GM19023 (cell line): Measurements from ENCODE around the gene TYW5.

Experiments
- ATAC-seq: cut with Tn5 transposase; IDR thresholded peaks from one replicate; pipeline ENCODE4 v1.9.1; 2021; ENCODE audit warnings: mild to moderate bottlenecking, moderate library complexity; ENCODE audit not compliant: unreplicated experiment

The TYW5 gene, protein sequence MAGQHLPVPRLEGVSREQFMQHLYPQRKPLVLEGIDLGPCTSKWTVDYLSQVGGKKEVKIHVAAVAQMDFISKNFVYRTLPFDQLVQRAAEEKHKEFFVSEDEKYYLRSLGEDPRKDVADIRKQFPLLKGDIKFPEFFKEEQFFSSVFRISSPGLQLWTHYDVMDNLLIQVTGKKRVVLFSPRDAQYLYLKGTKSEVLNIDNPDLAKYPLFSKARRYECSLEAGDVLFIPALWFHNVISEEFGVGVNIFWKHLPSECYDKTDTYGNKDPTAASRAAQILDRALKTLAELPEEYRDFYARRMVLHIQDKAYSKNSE

DNA sequence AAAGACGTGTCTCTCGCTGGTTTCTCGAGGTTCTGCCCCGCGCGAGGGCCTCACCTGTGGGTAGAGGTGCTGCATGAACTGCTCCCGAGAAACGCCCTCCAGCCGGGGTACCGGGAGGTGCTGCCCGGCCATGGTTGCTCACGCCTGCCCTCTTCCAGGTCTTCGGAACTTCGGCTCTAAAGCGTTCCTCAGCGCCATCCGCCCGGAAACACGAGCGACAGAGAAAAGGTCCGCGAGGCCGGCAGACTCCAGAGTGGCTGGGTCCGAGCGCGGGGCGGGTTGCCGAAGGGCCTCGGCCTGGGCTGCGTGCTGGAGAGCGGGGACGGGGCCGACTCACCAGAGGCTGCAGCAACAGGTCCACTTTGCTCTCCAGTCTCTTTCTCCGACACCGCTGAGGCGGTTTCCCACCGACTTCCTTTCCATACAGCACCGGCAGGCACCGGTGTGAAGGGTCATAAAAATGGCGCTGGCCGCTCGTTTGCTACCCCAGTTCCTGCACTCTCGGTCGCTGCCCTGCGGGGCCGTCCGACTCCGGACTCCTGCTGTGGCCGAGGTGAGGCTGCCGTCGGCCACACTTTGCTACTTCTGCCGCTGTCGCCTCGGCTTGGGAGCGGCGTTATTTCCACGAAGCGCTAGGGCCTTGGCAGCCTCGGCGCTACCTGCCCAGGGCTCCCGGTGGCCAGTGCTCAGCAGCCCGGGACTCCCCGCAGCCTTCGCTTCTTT, at the start of gene TYW5, which contains the start of gene MAIP1:
Gene TYW5, minus strand, starts transcription at position 153 of the 723 bp plus-strand sequence. Its CDS starts 21 bp downstream, at position 132.
Gene MAIP1, plus strand, starts transcription at position 244 of the 723 bp plus-strand sequence. Its CDS starts 217 bp downstream, at position 461.
- peak; percentile 90 for ATAC-seq

DNA sequence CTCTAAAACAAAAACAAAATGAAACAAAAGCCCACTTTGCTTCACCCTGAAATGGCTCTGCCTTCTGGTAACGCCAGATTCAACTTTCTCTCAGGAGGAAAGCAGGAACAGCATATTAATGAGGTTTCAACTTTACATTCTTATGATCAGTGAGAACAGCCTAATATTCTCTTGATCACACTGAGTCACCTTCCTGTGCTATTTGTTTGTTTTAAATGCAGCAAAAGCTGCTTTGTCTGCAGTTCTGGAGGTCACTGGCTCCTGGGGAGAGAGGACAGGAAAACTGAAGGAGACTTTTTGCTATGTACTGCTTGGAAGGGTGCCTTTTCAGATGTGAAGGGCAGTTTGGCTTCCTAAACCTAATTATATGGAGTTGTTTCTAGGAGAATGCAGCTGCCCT, 48.2 kb upstream of the TYW5 start:
- no peak for ATAC-seq

DNA sequence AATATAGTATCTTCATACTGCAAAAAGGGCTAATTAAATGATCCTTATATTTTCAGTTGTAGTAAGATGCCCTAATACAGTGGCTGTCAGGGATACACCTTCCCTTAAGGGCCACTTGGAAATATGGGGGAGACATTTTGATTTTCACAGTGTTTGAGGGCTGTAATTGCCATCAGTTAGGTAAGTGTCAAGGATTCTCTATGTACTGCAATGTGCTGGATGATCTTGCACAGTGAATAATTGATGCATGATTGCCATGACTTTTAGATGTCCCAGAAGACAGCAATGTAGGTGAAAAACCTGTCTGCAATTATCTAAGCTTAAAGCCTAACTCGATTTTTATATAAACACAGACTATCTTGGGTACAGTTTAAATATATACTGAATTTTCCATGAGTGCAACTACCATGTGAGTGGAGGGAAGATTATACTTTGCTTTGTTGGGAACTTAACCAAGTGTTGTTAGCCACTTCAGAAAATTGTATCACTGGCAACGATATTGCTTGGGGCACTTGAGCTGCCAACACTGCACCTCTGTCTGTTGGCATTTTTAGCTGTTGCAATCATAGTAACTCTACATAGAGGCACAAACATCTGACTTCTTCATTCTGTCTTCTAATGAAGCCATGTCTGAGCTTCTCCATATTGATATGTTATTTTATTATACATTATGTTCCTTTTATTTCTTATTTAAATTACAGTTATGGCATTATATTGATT, 45.3 kb upstream of the TYW5 start:
- ATAC-seq, result no peak

DNA sequence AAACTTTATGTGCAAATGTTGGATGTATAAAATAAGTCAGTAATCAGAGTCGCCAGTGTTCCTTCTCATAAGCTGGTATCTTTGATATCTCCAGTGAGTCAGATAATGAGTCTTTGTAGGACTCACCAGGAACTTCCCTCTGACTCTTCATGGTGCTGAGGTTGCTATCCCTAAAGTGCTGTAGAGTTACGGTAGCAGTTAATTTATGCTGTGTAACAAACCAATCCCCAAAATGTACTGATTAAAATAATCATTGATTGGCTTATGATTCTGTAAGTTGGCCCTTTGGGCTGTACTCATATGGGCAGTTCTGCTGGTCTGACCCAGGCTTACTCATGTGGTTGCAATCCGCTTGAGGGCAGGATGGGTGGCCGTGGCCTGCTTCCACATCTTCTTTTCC, 43.9 kb upstream of the TYW5 start:
- no peak for ATAC-seq

DNA sequence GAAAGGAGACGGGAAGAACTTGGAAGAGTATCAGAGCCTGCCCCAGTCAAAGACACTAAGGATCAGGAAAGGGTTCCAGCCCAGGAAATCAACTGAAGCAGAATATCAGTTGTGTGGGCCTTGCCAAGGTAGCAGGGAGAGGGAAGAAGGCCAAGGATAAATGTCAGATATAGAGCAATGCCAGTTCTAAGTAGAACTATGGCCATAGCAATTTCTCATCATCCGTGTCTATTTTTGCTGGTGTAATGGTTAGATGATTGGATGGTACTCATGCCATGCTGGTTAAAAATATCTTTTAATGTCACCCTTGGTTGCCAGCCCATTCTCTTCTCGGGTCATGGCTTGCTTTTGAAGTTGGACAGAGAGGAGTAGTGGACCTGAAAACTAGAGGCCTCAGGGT, 42.0 kb upstream of the TYW5 start:
- ATAC-seq, result no peak

DNA sequence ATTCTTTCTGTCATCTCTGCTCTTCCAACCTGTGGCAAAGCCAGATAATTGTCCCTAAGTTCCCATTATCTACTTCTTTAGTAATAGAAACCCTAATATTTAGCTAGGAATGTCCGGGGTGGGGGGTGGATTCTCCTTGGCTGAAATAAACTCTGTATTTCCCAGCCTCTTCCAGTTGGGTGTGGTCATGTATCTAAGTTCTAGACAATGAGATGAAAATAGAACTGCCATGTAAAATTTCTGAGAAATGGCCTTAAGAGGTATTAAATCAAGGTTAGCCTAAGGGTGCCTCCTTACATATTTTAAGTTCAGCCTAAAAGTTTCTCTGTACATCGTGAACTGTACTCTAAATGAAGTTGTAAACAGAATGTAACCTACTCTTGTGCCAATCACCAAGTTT, 39.6 kb upstream of the TYW5 start:
- ATAC-seq, result no peak

DNA sequence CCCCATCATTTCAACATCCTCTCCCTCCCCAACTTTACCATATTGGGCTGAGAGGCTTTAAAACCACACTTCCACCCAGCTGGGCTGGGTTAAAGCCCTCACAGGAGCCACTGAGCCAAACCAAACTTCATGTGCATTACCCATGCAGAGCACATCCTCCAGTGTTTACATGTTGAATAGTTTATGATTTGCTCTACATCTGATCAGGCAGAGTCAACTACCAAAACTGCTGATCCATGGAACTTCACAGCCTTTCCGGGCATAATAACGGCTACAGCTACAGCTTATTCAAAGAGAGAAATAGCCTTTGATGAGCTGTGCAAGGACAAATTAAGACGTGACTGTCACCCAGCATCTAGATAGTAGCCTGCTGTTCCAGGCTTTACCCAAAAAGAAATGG, 39.1 kb upstream of the TYW5 start:
- ATAC-seq, result no peak

DNA sequence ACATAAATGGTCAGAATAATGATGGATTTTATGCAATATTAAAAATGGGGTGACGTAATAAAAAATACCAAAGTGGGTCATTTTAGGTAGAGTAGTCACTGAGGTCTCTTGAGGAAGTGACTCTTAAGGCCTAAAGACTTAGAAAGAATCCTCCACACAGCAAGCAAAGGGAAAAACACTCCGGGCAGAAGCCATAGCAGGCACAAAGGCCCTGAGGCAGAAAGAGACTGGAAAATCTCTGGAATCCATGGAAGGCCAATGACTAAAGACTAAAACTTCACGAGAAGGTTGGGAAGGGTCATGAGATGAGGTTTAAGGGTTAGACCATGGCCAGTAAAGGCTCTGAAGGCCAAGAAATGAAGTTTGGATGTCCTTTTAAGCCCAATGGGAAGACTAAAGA, 37.0 kb upstream of the TYW5 start:
- ATAC-seq, result no peak

DNA sequence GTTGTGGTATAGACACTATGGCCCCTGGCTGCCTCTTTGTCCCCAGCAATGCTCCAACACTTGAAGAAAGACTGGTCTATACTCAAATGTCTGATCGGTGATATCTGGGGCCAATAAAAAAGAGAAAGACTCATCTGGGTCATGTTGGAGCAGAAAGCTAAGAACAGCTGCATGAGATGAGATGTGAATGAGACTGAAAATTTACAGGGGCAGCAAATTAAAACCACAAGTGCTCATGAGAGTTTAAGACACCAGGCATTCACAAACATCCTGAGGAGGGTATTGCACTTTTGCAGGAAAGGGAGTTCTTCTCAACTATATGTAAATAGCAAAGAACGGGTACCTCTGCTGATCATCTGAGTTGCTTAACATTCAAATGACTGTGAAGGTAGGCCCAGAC, 36.4 kb upstream of the TYW5 start:
- no peak for ATAC-seq

DNA sequence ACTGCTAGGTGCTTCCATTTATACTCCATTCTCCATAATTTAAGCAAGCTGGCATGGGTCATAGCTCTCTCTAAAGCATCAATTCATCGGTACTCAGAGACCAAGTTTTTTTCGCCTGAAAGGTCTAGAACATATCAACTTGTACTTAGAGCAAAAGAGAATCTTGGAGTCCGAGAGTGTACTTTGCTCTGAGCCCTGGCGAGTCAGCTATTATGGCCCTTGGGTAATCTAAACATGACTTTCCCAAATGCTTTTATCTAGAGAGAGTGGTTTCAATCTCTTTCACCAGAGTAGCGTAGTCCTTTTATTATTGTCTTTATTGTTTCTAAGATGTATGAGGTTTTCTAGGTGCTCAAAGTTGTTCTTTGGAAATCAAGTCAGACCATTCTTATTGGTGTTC, 34.5 kb upstream of the TYW5 start:
- ATAC-seq, result no peak

DNA sequence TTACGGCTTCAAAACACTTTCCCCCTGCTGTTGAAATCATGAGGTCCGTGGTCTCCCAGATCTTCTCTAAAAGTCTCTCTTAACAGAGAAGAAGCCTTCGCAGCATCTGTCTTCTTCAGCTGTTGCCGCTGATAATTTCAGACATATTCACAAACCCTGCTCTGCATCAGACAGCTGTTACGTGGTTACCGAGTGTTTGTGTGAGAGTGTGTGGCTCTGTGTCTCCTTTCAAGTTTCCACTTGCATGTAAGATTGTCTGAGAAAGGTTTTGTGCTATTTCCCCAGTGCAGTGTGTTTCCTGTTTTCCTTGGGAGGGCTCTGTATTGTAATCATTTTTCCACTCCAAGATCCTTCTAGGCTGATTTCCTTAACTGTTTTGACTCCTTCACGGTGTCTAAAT, 32.9 kb upstream of the TYW5 start:
- no peak for ATAC-seq

DNA sequence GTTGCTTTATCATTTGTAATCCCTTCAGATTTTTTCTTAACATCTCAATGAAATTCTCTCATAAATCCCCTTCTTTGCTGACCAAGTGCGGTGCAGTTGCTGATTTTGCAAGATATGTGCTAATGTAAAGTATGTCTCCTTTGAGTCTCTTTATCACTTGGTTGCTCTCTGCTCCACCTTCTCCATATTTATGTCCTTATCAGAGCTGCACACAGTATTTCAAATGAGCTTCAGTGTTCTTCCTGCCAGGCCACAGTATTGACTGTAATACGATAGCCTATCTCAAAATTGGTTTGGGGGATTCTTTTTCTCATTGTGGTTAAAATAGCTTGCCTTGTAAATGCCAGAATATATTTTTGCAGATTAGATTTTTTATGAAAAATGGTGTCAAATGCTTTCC, 32.3 kb upstream of the TYW5 start:
- no peak for ATAC-seq

DNA sequence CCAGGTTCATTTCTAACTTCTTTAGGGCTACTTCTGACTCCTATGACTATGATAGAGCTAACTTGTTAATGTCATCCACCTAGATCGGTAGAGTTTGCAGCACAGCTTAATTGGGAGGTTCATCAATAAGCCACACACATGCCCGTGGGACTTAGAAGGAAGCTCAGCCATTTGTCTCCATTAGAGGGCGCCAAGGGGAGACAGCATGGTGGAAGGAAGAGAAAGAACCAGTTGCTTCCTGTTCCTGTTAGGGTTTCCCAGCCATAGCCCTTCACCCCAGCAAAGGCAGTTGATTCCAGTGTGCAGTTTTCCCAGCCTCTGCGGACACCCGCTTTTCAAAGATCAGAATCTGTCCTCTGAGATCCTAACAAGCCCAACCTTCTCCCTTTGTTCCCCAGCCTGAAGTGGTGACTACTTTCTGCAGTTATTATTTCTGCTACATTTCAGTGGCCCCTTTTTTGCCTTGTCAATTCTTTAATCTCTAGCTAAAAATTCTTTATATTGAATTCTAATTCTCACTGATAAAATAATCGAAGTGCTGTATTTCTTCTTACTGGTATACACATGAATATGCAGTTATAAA, 30.4 kb upstream of the TYW5 start:
- peak; percentile 69 for ATAC-seq

DNA sequence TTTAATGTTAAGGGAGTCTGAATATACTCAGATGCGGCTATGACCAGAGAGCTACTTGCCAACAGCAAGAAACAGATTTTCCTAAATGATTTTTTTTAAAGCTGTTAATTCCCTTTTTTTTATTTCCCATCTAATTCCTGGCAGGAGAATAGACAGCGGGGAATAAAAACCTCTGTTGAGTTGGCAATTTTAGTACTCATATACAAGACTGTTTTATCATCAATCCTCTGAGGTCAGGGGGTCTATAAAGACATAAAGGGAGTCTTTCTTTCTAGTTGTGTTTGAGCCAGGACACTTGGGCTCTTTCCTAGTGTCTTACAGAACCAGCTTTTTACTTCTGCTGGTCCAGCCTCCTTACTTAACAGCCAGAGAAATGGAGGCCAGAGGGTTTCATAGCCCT, 29.5 kb upstream of the TYW5 start:
- ATAC-seq, result no peak

DNA sequence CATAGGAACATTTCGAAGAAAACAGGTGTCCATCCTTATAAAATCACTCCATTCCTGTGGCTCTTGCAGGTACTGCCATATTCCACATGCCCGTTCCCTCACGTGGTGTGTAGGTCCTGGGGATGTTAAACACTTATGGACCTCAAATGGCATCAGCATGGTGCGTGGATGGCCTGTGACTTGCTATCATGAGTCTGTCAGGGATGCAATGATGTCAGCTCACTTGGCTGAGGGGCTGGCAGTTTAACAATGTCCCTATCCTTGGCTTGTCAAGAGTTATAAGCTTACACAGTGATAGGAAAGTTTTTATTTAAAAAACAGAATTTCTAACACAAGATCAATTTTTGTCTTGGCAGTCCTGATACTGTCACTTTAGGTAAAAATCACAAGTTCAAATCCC, 28.9 kb upstream of the TYW5 start:
- no peak for ATAC-seq

DNA sequence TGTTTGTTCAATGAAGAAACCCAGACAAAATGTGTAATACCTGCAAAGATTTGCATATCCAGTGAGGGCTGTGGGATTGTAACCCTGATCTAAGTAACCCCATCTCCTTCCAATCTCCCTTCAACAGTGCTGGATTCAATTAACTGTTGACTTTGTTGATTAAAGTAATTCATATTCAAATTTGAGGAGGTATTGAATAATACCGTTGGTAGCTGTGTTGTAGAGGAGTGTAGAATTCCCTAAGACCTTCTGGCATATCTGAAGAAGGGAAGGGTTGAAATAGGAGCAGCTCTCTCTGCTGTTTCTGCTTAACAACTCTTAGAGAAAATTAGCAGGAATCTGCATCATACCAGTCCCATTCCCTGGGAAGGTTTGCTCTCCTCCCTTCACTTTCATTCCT, 28.2 kb upstream of the TYW5 start:
- no peak for ATAC-seq

DNA sequence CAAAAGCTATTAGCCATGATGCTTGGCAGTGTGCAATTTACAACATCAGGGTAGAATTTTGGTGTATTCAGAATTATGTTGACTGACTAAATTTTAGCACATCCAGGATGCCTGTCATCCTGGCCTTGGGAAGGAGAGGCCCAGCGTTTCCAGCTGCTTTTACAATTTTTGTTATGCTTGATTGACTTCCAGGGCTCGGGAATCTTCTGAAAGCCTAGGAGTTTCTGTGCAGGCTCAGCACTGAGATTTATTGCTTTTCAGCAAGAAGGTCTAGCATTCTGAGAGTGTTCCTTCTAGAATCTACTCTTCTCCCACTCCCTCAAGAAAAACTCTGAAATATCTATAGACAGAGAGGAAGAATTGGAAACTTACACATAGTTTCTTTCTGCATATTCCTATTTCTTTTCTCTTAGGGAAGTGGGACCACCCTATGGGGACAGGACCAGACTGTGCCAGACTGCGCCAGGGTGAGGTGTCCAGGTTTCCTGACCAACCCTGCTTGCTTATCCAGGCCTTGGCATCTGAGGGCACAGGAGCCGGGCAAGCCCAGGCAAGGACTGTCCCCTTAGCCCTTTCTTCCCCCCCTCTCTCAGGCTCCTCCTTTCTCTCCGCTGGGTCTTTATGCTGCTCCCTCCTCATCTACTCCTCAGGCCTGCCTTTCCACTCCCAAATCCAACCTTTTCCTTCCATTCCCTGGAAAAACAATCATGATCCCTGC, 27.0 kb upstream of the TYW5 start:
- ATAC-seq, result no peak

DNA sequence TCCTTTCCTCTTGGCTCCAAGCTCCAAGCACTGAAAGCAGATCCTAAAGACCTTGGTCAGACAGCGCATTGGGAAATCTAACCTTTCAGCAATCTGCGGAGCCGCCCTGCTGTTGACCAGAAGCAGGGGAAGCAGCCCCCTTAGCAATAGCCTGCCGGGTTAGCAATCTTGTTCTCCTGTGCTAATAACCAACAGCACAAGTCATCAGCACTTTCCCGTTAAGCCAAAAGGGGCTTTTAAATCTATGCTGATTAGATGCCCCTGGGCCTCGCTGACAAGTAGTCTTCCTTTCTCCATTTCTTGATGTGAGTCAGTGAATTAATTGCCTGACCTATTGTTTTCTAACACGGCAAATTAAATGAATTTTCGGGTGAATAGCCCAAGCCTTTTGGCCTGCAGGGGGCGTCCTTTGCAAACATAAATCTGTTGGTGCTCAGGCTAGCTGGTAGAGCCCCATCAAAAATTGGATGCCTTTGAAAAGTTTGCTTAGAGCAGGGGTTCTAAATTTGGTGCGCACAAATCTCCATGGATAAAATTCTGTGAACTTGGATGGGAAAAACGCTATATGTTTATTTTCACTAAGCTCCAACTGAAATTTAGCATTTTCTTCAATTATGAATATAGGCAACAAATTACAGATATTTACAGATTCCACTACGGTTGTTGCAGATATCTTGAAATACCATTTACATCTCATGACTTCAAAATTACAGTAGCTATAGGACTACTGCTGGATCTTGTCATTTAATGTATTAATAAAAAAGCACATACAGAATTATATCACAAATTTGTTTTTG, 24.7 kb upstream of the TYW5 start:
- ATAC-seq, result peak; percentile 44

DNA sequence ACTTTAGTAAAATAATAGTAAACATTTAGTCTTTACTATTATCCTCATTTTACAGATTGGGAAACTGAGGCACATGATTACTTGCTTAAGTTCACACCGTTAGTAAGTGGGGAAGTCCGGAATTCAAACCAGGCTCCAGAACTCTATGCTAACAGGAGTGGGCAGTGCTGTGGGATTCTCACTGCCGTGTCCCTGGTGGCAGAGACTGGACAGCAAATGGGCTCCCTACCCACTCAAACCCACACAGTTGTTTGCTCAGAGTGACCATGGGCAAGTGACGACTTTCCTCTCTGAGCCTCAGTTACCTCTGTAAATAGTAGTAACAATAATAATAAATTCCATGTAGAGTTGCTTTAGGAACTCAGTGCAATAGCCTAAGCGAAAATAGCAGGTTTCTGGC, 24.1 kb upstream of the TYW5 start:
- ATAC-seq, result no peak

DNA sequence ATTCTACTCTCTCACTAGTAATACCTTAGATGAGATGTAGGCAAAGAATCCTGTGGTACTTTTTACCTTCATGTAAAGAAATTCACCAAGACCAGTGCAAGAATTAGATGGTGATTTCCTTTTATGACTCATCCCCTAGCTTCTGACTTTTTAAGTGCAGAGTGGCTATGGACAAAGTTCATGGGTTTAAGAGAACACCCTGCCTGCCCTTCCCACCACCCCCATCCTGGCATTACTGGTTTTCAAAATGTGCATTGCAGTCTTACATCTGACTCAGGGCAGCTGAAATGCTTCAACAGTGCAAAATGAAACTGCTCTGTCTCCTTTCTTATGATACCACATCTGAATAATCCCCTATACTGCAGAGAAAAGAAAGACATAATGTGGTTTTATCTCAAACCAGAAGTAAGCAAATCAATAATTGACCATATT, 22.7 kb upstream of the TYW5 start:
- peak; percentile 69 for ATAC-seq
